Measurements from ENCODE around the gene CACNA1D.

DNA sequence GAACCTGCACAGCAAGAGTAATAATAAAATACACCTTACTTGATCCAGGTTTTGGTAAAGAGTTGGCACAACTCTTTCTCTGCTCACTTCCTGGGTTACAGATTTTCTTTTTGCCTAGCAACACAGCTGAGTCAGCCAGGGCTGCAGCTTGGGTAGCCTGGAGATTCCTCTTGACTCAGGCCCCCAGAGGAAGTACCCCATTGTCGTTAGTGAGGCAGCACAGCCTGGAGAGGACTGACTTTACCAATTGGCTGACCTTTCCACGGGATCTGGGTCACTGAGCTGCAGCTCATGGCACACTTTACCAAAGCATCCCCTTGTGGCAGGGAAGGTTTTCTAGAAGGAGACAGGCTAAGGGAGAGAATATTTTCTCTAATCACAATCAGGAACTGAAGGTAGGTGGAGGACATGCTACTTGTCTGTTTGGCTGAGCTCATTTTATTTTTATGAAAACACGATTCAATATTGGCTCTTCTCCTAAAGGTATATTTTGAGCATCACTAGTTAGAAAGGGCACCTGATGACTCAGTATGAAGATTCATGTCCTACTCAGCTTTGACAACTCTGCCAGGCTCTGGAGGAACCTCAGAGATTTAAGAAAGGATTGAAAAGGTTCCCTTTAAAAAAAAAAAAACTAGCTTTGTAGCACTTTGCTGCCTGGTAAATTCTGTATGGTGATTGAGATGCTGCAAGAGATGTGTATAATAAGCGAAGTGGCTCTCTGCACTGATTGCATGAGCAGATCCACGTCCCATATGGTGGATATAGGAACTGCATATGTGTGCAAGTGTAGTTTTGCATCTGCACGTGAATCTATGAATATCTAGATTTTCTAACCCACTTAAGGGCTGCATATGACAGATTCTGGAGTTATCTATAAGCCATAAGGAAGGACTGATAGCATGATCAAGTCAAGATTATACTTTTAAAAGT is 227.0 kb downstream of the CACNA1D start:
- no peak for TF ChIP-seq EZH2 (IDR thresholded peaks at IDR 0.05; ENCODE audit: borderline replicate concordance, low read depth, low read length, poor library complexity, severe bottlenecking)
- TF ChIP-seq, protein P1, sequence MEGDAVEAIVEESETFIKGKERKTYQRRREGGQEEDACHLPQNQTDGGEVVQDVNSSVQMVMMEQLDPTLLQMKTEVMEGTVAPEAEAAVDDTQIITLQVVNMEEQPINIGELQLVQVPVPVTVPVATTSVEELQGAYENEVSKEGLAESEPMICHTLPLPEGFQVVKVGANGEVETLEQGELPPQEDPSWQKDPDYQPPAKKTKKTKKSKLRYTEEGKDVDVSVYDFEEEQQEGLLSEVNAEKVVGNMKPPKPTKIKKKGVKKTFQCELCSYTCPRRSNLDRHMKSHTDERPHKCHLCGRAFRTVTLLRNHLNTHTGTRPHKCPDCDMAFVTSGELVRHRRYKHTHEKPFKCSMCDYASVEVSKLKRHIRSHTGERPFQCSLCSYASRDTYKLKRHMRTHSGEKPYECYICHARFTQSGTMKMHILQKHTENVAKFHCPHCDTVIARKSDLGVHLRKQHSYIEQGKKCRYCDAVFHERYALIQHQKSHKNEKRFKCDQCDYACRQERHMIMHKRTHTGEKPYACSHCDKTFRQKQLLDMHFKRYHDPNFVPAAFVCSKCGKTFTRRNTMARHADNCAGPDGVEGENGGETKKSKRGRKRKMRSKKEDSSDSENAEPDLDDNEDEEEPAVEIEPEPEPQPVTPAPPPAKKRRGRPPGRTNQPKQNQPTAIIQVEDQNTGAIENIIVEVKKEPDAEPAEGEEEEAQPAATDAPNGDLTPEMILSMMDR (conservative IDR thresholded peaks at IDR 0.05; ENCODE audit: low read depth, low read length) = no peak

Data from A673 (cell line).